ENCODE measurements around the gene SLC25A27. TPM values are rescaled to one million over a fixed set of nuclear protein-coding genes. Genes with fewer than 3 reads are reported as not detected.

The SLC25A27 gene
- polyA plus RNA-seq, 3 donors, result 0.34 to 1.7 TPM; not detected in 1

- H3K27ac Mint-ChIP-seq, result no peak overlapping the region
- no peak overlapping the region for H3K4me3 Mint-ChIP-seq
- 95% methylated on average over 3 of the region's 5 CpGs for WGBS (ENCODE audit: insufficient coverage)
- H3K9me3 ChIP-seq (replicated peaks in 1 of 2; ENCODE audit: control insufficient read depth in 1 of 2, insufficient read depth in 1 of 2, low read length in 2 of 2), result no peaks in the 10 kb centered on the region
- DNase-seq, result no peak
- H3K27me3 Mint-ChIP-seq (ENCODE audit: low read depth in 3 of 3), result peaks cover 0 to 3% (median 2%) of the 10 kb centered on the region in 3 donors
- H3K36me3 ChIP-seq (replicated peaks in 1 of 2; ENCODE audit: control insufficient read depth in 1 of 2, insufficient read depth in 2 of 2, low read length in 2 of 2), result no peaks in the 10 kb centered on the region
- no peaks in the 10 kb centered on the region for H3K79me2 ChIP-seq (ENCODE audit: insufficient read depth, low read length)
- no peak overlapping the region for H3K9ac ChIP-seq (ENCODE audit: insufficient read depth, low read length, poor library complexity, severe bottlenecking)
- no peaks in the 10 kb centered on the region for H3K4me1 Mint-ChIP-seq
- H3K27me3 ChIP-seq (ENCODE audit: control insufficient read depth in 2 of 2, insufficient read depth in 2 of 2, low read length in 2 of 2), result no peaks in the 10 kb centered on the region
- no peak overlapping the region for H3K4me3 ChIP-seq (replicated peaks in 1 of 3; ENCODE audit: low read depth in 2 of 3, low read length in 3 of 3)
- no peaks in the 10 kb centered on the region for H3K9me3 Mint-ChIP-seq
- H3K27ac ChIP-seq (ENCODE audit: low read depth in 1 of 2, low read length in 2 of 2), result no peak overlapping the region
- no peaks in the 10 kb centered on the region for H3K36me3 Mint-ChIP-seq
- no peak overlapping the region for H2AFZ ChIP-seq (ENCODE audit: insufficient read depth, low read depth, low read length, poor library complexity, severe bottlenecking)
- H3K4me2 ChIP-seq (replicated peaks; ENCODE audit: extremely low read depth, low read length, poor library complexity, severe bottlenecking), result no peak overlapping the region
- intact Hi-C loops (cut with micrococcal nuclease), result no loop called here
- no peaks in the 10 kb centered on the region for H3K4me1 ChIP-seq (ENCODE audit: control insufficient read depth in 1 of 2, insufficient read depth in 2 of 2, low read length in 2 of 2)
- no peak for TF ChIP-seq CTCF (IDR thresholded peaks at IDR 0.05)
- H4K20me1 ChIP-seq (ENCODE audit: insufficient read depth, low read length), result no peaks in the 10 kb centered on the region
These were observed 15.6 kb upstream of the SLC25A27 start for GRCh38 chr6:46637145-46637544.

- H2AFZ ChIP-seq (ENCODE audit: insufficient read depth, low read depth, low read length, poor library complexity, severe bottlenecking), result no peak overlapping the region
- no peak for DNase-seq
- H3K9me3 Mint-ChIP-seq, result no peaks in the 10 kb centered on the region
- no peak overlapping the region for H3K9ac ChIP-seq (ENCODE audit: insufficient read depth, low read length, poor library complexity, severe bottlenecking)
- no peak overlapping the region for H3K4me3 Mint-ChIP-seq
- no peaks in the 10 kb centered on the region for H3K9me3 ChIP-seq (replicated peaks in 1 of 2; ENCODE audit: control insufficient read depth in 1 of 2, insufficient read depth in 1 of 2, low read length in 2 of 2)
- WGBS (ENCODE audit: insufficient coverage), result no CpG with 5 or more reads among the region's 1 CpG
- no peaks in the 10 kb centered on the region for H3K4me1 Mint-ChIP-seq
- no peaks in the 10 kb centered on the region for H3K36me3 Mint-ChIP-seq
- no peak overlapping the region for H3K4me3 ChIP-seq (replicated peaks in 1 of 3; ENCODE audit: low read depth in 2 of 3, low read length in 3 of 3)
- no peak overlapping the region for H3K4me2 ChIP-seq (replicated peaks; ENCODE audit: extremely low read depth, low read length, poor library complexity, severe bottlenecking)
- no peaks in the 10 kb centered on the region for H3K79me2 ChIP-seq (ENCODE audit: insufficient read depth, low read length)
- peaks cover 0 to 3% (median 2%) of the 10 kb centered on the region in 3 donors for H3K27me3 Mint-ChIP-seq (ENCODE audit: low read depth in 3 of 3)
- H3K4me1 ChIP-seq (ENCODE audit: control insufficient read depth in 1 of 2, insufficient read depth in 2 of 2, low read length in 2 of 2), result no peaks in the 10 kb centered on the region
- H3K36me3 ChIP-seq (replicated peaks in 1 of 2; ENCODE audit: control insufficient read depth in 1 of 2, insufficient read depth in 2 of 2, low read length in 2 of 2), result no peaks in the 10 kb centered on the region
- no peak overlapping the region for H3K27ac ChIP-seq (ENCODE audit: low read depth in 1 of 2, low read length in 2 of 2)
- no peaks in the 10 kb centered on the region for H3K27me3 ChIP-seq (ENCODE audit: control insufficient read depth in 2 of 2, insufficient read depth in 2 of 2, low read length in 2 of 2)
- TF ChIP-seq CTCF (IDR thresholded peaks at IDR 0.05), result no peak
- intact Hi-C loops (cut with micrococcal nuclease), result no loop called here
- no peaks in the 10 kb centered on the region for H4K20me1 ChIP-seq (ENCODE audit: insufficient read depth, low read length)
- no peak overlapping the region for H3K27ac Mint-ChIP-seq
These were observed 14.8 kb upstream of the SLC25A27 start for GRCh38 chr6:46637933-46638332.

All from CD14-positive monocyte (primary cell).